ENCODE measurements around the gene ACR. TPM values are rescaled to one million over a fixed set of nuclear protein-coding genes. Genes with fewer than 3 reads are reported as not detected.

The ACR gene
- total RNA-seq: 0.80 and 0.93 TPM in 2 replicates

DNA sequence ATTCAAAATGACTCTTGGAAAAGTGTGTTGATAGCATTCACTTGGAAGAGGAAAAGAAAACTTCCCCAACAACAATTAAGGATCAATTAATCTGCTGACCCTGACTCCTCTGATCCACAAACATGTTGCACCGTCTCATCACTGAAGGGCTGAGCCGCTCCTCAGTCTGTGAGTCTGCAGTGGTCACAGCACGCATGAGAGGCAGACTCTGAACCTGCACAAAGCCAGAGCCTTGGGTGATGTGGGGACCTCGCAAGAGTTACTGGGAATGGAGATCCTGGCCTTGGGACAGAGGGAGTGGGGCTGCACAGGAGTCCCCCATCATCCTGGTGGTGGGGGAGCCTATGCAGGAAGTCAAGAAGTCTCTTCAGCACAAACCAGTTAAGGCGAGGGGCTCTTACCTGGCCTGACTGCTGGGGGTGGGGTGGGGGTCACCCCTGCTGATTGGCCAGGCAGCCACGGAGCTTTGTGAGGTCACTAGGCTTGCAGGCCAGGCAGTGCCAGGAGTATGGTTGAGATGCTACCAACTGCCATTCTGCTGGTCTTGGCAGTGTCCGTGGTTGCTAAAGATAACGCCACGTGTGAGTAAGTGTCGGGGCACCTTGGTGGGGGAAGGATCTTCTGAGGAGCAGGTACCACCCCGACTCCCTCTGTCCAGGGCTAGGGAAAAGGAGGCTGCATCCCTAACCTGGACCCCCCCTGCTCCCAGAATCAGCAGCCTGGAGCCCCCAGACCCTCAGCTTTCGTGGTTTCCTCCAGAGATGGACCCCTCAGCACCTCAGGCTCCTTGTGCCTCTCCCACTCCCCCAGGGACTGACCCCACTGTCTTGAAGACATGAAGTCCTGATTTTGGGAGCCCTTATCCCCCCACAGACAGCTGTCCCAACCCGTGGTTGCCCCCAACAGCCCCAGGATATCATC lies at the start of gene ACR:
Gene ACR, plus strand, starts transcription at position 477 of the 921 bp plus-strand sequence. Its CDS starts 32 bp downstream, at position 509.

DNA sequence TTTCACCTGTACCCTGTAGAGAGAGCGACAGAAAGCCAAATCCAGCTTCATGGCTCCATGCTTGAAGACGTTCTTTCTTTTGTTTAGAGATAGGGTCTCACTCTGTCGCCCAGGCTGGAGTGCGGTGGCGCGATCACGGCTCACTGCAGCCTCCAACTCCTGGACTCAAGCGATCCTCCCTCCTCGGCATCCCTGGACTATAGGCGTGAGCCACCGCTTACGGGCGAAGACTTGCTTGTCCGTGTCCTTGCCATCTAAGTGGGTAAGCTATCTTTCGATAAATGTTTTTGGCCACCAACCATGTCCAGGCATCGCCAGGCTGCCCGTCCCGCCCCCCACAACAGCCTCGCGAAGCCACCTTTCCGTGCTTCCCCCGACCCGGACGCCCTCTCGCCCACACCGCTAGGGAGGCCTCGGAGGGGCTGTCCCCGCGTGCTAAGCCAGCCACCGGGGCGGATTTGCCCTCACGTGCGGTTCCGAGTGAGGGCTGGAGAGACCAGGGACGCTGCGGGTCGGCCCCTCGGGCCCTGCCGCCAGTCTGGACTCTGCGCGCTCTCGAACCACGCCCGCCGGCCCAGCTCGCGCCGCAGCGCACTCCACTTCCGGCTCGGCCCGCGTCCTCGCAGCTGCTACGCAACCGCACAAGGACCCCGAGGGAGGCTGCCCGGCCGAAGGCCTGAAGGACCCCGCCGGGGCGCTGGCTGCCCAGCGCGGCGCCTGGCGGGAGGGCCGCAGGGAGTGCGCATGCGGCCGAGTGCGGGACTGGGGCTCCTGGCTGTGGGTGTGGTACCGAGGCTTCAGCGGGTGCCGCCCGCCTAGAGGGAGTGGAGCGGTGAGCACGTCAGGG lies 45.3 kb downstream of the ACR start, which contains the start of gene RABL2B:
Gene RABL2B, minus strand, starts transcription at position 604 of the 847 bp plus-strand sequence. CDS start 1,342 bp downstream, outside the sequence.

Small RNAs within 50 kb of the gene (small RNA-seq; reads per million reads assigned to genes)
- not detected for gene RNU6-409P

Other genes starting within 250 kb of the ACR start
- gene LMF2, start 230.5 kb upstream of the ACR start, total RNA-seq: 31.5 and 40.1 TPM in 2 replicates
- gene NCAPH2, start 230.0 kb upstream of the ACR start, total RNA-seq: 33.2 and 40.8 TPM in 2 replicates
- 2.0 and 2.4 TPM in 2 replicates for gene SCO2, start 212.6 kb upstream of the ACR start, total RNA-seq
- 4.4 and 6.0 TPM in 2 replicates for gene TYMP, start 208.2 kb upstream of the ACR start, total RNA-seq
- not detected in 2 replicates for gene KLHDC7B, start 192.3 kb upstream of the ACR start, total RNA-seq
- gene SYCE3, start 175.3 kb upstream of the ACR start, total RNA-seq: not detected in 2 replicates
- gene CPT1B, start 159.8 kb upstream of the ACR start, total RNA-seq: 1.6 and 2.1 TPM in 2 replicates
- 21.1 and 30.4 TPM in 2 replicates for gene CHKB, start 155.4 kb upstream of the ACR start, total RNA-seq
- 0.13 and 0.14 TPM in 2 replicates for gene MAPK8IP2, start 137.4 kb upstream of the ACR start, total RNA-seq
- 14.8 and 18.7 TPM in 2 replicates for gene ARSA, start 110.1 kb upstream of the ACR start, total RNA-seq
- 36.4 and 54.3 TPM in 2 replicates for gene SHANK3, start 65.4 kb upstream of the ACR start, total RNA-seq
- gene RABL2B, start 45.4 kb downstream of the ACR start, total RNA-seq: 10.6 and 12.2 TPM in 2 replicates

Data from thoracic aorta endothelial cell (primary cell).